ENCODE data around the gene VASH2.

DNA sequence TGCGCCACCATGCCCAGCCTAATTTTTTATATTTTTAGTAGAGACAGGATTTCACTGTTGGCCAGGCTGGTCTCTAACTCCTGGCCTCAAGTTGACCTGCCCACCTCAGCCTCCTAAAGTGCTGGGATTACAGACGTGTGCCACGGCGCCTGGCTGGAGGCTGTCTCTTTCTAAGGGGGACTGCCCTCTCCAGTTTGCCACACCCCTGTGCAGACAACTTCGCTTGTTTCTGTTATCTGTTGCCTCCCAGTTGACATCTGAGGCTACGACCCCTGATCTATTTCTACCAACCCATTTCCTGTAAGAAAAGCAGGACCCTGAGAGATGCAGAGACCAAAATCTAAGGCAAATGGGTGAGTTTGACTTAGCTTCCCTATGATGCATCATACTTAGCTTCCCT lies 24.0 kb upstream of the VASH2 start:
- TF ChIP-seq, protein P1, sequence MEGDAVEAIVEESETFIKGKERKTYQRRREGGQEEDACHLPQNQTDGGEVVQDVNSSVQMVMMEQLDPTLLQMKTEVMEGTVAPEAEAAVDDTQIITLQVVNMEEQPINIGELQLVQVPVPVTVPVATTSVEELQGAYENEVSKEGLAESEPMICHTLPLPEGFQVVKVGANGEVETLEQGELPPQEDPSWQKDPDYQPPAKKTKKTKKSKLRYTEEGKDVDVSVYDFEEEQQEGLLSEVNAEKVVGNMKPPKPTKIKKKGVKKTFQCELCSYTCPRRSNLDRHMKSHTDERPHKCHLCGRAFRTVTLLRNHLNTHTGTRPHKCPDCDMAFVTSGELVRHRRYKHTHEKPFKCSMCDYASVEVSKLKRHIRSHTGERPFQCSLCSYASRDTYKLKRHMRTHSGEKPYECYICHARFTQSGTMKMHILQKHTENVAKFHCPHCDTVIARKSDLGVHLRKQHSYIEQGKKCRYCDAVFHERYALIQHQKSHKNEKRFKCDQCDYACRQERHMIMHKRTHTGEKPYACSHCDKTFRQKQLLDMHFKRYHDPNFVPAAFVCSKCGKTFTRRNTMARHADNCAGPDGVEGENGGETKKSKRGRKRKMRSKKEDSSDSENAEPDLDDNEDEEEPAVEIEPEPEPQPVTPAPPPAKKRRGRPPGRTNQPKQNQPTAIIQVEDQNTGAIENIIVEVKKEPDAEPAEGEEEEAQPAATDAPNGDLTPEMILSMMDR (IDR thresholded peaks at IDR 0.05): no peak
- TF ChIP-seq POLR2A (IDR thresholded peaks at IDR 0.05): no peak
